IMR-90 (cell line): ENCODE results near the gene GABBR2.

Experiments
- BHLHE40 ChIP-seq: fragments of 150-350 bp; IDR thresholded peaks from 2 replicates; pipeline ENCODE4 v1.6.1; 2016; ENCODE audit warnings: mild to moderate bottlenecking, low read depth, low read length
- FOS ChIP-seq: fragments of 150-350 bp; IDR thresholded peaks from 2 replicates; pipeline ENCODE4 v1.6.1; 2016; ENCODE audit warnings: low read depth, low read length
- POLR2A ChIP-seq: IDR thresholded peaks from 2 replicates; pipeline ENCODE4 v1.6.1; 2012; ENCODE audit warnings: mild to moderate bottlenecking, low read depth, low read length
- RAD21 ChIP-seq: IDR thresholded peaks from 2 replicates; pipeline ENCODE4 v1.6.1; 2012; ENCODE audit warnings: low read length, improper control_type of control experiment
- TF ChIP-seq, protein P1 (sequence below): conservative IDR thresholded peaks from 2 replicates; pipeline ENCODE4 v1.5.1; 2012; ENCODE audit warnings: mild to moderate bottlenecking, low read depth, low read length, improper control_type of control experiment

DNA sequence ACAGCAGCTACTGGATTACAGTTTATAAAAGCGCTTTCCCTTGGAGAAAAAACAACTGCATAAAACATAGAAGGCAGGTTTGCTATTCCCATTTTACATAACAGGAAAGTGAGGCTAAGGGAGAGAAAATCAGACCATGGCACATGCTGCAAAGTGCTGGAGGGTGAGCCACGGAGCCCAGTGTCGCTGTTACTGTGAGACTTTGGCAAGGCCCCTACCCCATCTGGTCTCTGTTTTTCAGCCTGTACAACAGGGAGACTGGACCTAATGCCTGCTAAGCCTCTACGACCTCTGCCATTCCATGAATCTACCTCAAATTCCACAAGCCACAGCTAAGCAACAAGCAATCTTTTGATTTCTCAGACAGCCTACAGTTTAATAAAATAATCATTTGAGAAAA lies 139.2 kb downstream of the GABBR2 start:
- no peak for TF ChIP-seq POLR2A
- TF ChIP-seq, protein P1, sequence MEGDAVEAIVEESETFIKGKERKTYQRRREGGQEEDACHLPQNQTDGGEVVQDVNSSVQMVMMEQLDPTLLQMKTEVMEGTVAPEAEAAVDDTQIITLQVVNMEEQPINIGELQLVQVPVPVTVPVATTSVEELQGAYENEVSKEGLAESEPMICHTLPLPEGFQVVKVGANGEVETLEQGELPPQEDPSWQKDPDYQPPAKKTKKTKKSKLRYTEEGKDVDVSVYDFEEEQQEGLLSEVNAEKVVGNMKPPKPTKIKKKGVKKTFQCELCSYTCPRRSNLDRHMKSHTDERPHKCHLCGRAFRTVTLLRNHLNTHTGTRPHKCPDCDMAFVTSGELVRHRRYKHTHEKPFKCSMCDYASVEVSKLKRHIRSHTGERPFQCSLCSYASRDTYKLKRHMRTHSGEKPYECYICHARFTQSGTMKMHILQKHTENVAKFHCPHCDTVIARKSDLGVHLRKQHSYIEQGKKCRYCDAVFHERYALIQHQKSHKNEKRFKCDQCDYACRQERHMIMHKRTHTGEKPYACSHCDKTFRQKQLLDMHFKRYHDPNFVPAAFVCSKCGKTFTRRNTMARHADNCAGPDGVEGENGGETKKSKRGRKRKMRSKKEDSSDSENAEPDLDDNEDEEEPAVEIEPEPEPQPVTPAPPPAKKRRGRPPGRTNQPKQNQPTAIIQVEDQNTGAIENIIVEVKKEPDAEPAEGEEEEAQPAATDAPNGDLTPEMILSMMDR = no peak
- TF ChIP-seq RAD21 = no peak
- TF ChIP-seq FOS = no peak
- TF ChIP-seq BHLHE40 = no peak
